HG03039 (cell line): ENCODE results near the gene MGLL.

ENCODE experiments used
- ATAC-seq: cut with Tn5 transposase; IDR thresholded peaks from one replicate; pipeline ENCODE4 v1.9.1; 2021; ENCODE audit warnings: mild to moderate bottlenecking, moderate library complexity; ENCODE audit not compliant: unreplicated experiment

The MGLL gene

DNA sequence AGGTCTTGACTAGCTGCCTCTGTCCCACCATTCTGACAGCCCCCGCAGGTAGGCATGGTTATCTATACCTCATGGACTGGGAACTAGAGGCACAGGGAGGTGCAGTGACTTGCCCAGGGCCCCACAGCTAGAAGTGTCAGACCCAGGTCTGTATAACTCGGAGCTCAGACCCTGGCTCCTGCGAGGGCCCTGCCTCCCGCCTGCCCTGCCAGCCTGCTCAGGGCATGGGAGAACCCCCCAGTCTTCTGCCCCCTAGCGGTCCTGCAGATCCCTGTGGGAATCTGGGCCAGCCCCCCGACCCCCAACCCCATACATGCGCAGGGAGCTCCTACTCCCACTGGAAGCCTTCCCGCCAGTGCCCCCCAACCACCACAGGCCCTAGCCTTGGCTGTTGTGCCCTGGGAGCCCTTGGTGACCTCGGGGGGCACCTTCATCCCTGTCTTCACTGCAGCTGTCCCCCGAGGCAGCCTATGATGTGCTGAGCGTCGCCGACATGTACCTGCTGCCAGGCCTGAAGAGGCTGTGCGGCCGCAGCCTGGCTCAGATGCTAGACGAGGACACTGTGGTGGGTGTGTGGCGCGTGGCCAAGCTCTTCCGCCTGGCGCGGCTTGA, 142.7 kb downstream of the MGLL start:
- no peak for ATAC-seq

DNA sequence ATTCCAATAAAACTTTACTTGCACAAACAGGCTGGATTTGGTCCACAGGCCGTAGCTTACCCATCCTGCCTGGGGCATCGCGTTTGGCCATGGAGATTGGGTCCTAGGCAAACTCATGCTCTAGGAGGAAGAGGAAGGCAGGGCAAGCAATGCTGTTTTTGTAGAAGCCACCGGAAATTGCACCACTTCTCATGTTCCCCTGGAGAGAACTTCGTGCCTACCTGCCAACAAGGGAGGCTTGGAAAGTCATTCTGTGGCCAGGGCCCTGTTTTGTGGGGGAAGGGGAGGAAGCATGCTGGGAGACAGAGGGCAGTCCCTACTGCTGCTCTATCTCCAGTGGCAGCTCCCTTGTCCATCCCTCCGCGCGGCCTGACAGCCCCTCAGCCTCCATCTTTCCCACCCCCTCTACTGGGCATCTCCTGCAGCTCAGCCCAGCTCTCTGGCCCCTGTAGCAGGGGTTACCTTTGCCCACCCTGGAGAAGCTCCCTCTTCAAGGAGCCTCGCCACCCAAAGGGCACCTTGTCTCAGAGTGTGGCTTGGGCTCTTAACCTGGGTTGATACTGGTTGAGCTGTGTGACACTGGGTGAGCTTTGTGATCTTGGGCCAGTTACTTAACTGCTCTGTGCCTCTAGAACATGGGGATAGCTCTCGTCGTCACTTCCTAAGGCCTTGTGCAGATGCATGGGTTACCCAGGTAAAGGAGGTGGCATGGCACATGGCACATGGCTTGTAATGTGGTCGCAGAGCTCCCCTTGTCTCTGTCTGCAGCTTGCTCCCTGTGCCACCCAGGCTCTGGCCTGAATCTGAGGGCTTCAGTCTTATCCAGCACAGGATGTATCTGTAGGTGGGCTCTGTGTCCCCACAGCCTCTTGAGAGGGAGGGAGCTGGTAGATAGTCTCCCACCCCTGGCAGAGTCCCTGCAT, 143.4 kb downstream of the MGLL start:
- ATAC-seq, result no peak

DNA sequence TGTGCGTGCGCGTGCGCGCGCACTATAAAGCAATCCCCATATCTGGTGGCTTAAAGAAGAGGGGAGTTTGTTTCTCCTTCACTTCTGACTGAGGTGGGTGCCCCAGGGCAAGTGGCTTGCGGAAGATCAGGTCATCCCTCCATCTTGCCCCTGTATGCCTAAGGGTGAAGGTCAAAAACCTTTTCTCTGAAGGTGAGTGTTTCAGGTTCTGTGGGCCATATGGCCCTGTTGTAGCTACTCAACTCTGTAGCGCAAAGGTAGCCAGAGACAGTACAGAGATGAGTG, 144.1 kb downstream of the MGLL start:
- no peak for ATAC-seq

DNA sequence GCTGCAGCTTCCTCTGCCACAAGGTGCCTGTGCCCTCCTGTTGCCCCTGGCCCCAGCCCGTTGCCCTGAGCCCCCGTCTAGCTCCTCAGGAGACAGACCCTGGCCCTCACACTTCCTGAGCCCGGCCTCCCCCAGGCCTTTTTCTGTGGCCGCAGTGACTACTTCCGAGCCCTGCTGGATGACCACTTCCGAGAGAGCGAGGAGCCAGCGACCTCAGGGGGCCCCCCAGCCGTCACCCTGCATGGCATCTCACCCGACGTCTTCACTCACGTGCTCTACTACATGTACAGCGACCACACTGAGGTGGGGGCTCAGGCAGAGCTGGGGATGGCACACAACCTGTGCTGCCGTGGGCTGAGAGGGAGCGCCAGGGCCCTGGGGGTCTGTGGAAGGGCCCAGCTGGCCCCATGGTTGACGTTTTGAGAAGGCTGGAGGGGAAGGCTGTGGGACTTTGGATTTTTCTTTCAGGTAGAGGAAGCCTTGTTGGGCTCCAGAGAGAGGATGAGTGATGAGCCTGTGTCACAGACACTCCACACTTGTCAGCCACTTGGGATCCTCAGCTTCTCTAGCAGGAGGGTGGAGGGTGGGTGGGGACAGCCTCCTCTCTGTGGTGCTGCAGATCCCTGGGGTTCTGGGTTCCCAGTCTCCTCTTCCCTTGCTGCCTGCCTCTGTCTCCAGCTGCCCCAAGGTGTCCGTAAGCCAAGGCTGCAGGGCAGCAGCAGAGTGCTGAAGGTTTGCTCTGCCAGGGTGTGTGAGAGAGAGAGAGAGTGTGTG, 144.6 kb downstream of the MGLL start:
- no peak for ATAC-seq

DNA sequence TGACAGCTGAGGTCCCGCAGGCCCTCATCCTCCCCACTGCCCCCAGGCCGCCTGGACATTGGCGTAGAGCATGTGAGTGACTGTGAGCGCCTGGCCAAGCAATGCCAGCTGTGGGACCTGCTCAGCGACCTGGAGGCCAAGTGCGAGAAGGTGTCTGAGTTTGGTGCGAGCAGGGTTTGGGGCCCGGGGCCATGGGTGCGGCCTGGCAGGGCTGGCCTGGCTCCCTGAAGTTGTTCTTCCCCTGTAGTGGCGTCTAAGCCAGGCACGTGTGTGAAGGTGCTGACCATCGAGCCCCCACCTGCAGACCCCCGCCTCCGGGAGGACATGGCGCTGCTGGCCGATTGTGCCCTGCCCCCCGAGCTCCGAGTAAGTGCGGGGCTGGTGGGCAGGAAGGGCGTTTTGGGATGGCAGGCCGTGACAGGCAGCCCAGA, 145.4 kb downstream of the MGLL start:
- ATAC-seq, result no peak

DNA sequence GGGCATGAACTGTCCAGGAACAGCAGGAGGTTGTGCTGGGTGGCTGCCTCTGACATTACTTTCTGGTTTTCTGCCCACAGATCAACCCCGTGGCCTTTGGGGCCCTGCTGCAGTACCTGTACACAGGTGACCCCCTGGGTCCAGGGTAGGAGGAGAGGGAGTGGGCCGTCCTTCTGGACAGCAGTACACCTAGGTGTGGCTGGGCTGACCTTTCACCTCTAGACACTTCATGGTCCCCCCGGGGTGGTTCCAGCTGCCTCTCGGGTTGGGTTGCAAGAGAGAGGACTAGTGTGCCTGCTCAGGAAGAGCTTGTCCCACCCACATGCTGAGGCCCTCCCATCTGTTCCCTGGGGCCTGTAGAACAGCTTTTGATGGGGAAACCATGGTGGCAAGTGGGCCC, 145.9 kb downstream of the MGLL start:
- no peak for ATAC-seq

DNA sequence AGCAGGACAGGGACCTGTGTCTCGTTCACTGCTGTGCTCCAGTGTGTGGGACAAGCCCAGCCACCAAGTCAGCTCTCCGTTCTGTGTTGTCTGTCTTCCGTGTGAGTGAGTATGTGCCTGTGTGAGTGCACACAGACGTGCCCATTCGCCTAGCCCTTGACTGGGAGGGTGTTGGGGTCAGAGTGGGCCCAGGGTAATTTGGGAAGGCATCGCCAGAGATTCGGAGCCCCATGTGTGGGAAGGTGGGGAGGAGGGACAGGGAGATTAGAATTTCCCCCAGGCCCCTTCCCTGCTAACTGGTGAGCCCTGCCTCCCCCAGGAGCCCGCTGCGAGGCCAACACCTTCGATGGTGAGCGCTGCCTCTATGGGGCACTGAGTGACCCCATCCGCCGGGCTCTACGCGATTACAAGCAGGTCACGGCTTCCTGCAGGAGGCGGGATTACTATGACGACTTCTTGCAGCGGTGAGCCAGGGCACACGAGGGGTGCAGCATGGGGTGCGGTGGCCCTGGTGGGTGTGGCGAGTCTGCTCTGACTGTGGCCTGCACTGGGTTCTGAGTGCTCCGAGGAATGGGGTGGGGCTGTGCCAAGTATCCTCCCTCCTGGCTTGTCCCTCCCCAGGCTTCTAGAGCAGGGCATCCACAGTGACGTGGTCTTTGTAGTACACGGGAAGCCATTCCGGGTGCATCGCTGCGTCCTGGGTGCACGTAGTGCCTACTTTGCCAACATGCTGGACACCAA, 146.5 kb downstream of the MGLL start:
- no peak for ATAC-seq

DNA sequence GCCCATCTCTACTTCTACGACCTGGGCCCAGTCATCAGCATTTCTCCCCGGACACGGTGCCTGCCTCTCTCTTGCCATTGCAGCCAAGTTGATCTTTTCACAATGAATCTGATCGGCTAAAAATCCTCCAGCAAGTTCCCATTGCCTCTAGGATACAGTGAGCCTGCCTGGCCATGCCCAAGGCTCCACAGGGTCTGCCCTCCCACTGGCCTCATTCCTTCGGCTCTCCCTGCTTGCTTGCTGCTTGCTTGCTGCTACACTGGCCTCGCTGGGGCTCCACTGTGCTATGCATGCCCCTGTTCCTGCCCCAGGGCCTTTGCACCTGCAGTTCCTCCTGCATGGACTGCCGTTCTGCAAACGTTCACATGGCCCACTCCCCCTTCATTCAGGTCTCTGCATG, 147.5 kb downstream of the MGLL start:
- ATAC-seq, result no peak

DNA sequence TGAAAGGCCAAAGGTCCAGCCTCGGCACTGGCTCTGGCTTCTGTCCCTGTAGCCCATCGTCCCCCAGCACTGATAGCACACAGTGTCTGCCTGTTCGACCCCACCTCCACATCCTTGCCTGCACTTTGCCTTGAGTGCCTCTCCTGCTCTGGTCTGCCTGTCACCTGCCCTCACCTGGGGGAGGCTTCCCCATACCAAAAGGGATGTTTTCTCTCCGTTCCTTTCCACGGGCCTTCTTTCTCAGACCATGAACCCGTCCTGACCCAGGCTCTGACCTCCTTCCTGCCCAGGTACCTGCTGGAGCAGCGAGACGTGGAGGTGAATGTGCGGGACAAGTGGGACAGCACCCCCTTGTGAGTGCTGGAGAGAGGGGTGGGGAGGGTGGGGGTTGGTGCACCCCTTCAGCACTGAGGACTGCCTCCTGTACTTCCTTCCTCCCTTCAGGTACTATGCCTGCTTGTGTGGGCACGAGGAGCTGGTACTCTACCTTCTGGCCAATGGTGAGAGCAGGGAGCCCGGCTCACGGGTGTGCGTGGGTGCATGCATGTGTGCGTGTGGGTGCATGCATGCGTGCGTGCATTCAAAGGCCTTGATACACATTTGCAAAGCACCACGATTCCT, 148.1 kb downstream of the MGLL start:
- no peak for ATAC-seq

DNA sequence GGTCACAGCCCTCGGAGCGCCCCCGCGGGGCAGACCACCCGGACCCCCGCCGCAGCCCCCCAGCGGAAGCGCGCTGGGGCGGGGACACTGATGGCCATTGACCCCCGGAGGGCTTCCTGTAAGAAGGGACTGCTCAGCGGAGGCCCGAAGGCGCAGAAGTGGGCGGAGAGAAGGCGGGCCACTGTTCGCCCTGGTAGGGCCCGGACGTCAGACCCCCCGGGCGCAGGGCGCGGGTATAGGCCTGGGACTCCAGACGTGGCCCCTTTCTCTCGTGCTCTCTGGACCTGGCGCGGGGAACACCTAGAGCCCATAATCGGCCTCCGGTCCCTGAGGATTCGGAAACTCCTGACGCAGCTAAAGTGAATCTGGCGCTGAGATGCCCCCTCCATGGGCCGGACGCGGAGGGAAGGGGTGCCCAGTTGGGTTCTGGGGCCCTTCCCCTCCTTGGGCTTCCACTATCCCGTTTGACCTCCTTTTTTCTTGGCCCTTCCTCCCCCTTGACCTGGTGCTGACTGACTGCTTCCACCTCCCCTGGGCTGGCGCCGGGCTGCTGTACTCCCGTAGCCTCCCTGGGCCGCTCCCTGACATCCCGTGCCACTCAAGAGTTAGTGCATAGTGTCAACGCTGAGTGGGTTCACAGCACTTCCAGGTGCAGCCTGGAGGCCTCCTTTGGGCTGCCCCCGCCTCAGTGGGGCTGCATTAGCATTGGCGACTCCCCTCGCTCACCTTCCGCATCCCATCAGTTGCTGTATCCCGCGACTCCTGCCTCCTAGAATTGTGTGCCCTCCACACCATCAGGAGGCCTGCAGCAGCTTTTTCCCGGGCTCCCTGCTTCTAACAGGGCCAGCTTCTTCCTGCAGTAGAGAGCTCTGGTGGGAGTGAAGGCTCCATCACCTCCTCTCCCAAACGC, 148.9 kb downstream of the MGLL start:
- ATAC-seq, result peak; percentile 33

DNA sequence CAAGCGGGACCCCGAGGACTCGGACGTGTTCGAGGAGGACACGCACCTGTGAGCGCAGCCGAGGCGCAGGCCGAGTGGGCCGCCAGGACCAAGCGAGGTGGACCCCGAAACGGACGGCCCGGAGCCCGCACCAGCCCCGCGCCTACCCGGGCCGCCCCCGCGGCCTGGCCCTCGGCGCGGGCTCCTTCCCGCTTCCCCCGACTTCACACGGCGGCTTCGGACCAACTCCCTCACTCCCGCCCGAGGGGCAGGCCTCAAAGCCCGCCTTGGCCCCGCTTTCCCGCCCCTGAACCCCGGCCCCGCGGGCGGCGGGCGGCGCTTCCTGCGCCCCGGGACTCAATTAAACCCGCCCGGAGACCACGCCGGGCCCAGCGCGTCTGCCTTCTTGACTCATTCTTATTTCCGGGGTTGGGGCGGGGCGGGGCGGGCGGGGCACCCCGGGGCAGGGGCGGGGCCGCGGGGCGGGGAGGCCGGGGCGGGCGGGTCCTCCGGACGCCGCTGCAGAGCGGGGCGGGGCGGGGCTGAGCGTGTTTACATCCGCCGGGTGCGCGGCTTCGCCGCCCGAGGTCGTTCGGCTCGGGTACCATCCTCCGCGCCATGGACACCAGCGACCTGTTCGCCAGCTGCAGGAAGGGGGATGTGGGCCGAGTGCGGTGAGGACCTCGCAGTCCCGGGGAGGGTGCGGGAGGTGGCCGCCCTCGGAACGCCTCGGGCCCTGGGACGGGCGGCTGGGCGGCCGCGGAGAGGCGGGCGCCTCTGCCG, 149.7 kb downstream of the MGLL start, which contains the start of gene ABTB1:
Gene ABTB1 (plus strand): TSS at position 524 of the 762 bp plus-strand sequence. CDS start 74 bp downstream, at position 598.
- peak; percentile 51 for ATAC-seq

DNA sequence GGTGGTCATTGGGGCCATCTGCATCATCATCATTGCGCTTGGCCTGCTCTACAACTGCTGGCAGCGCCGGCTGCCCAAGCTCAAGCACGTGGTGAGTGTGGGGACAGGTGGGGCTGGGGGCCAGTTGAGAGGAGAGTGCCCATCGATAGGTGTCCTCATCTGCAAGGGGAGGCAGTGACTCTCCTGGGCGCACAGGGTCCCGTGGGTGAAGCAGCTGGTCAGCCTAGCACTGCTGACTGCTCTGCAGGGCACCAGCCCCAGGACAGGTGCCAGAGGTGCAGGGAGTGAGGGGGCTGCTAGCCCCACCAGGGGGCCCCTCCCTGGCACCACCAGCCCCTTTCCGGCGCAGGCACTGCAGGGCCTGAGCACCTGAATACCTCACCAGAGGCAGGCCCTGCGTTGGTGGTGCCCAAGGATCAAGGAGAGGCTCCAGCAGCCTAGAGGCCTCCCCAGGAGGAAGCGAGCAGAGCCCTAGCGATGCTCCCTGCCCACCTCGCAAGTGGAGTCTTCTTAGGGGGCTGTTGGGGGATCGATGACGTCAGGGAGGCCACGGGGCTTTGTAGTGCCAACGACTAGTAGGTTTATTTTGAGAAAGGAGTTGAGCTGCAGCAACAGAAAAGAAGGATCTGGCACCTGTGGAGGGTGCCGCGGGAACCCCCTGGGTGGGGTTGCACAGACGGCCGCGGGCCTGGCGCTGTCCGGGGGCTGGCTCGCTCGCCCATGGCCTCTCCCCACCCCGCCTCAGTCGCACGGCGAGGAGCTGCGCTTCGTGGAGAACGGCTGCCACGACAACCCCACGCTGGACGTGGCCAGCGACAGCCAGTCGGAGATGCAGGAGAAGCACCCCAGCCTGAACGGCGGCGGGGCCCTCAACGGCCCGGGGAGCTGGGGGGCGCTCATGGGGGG, 150.5 kb downstream of the MGLL start:
- no peak for ATAC-seq

DNA sequence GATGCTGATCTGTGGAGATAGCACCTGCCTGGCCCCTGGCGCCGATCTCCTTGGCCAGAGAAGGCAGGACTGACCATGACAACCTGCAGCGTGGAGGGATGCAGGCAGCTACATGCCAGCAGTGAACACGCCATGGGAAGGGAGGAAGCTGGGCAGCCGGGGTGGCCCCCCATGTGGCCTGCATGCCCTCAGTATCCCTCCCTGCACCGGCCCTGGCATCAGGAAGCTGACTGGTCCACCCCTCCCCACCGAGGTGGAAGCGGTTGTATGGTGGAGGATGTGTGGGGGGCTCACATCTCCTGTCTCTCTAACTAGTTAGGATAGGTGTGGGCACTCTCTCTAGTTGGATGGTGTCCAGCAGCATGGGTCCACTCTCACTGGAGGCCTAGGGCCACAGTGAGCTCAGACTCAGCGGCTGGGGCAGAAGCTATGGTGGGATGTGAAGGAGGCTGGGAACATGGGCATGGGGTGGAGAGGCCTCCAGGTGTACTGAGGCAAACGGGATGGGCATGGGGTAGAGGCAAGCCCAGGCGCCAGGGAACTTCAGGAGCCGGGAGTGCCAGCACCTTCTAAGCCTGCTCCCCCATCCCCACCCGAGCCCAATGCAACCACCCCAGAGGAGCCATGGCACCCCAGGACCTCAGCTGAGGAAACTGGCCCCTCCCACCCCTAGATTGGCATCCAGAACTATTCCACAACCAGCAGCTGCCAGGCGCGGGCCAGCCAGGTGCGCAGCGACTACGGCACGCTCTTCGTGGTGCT, 151.4 kb downstream of the MGLL start:
- no peak for ATAC-seq

DNA sequence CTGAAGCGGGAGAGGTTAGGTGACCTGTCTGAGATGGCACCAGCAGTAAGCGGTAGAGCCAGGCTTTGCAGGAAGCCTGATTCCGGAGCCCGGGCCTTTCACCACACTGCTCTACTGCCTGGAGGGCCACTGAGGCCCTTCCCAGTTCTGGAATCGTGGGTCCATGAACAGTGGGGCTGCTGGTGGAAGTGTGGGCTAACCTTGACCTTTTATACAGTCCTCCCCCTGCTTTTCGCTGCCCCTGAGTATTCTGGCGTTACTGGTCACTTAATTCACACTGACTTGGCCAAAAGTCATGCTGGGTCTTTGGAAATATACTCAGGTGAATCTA, 152.1 kb downstream of the MGLL start:
- no peak for ATAC-seq

DNA sequence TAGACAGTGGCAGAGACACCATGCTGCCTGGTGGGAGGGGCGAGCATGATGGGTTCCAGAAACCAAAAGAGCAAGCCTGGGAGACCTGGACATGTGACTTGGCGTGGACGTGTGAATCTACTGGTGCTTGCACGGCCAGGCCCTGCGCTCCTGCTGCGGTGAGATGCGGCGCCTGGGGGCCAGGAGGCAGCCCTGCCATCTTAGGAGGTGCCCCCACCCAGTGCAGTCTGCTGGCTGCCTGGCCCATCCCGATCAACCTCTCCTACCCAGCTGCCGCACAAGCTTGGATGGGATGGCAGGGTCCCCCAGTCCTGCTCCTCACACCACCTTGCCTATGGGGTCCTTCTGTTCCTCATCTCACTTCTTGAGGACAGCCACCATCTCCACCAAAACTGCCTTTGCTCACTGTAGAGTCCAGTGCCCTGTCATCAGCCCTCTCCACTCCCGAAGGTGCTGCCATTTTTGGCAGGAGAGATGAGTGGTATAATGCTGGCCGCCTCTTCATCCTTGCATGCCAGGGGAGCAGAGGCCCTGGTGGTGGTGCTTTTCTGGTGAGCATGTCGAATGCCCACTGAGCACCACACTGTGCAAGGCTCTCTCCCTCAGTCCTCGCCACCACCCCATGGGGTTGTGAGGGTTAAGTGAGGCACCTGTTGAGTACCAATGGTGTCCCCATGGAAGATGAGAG, 152.6 kb downstream of the MGLL start:
- ATAC-seq, result no peak

DNA sequence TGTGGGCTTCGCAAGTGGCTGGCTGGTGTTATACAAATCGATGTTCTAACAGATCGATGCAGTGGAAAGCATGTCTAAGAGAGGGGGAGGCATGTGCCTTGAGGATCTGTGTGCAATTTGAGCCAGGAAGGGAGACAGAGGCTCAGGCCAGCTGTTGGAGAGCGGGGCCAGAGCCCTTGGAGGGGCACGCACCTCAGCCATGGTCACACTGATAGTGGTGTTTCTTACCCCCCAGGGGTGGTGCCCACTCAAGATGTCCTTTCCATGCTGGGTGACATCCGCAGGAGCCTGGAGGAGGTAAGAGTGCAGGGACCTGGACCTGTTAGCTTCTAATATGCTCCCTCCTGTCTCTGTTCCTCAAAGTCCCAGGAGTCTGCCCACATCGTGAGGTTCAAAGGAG, 153.4 kb downstream of the MGLL start:
- no peak for ATAC-seq
